Measurements from ENCODE around the gene BCL7C. TPM values are rescaled to one million over a fixed set of nuclear protein-coding genes. Genes with fewer than 3 reads are reported as not detected.
A peak's percentile ranks its signal among the peaks of the same experiment; 100 is the strongest.

Gene BCL7C
- total RNA-seq, 1 donor from 2014 or later = 36.6 TPM

DNA sequence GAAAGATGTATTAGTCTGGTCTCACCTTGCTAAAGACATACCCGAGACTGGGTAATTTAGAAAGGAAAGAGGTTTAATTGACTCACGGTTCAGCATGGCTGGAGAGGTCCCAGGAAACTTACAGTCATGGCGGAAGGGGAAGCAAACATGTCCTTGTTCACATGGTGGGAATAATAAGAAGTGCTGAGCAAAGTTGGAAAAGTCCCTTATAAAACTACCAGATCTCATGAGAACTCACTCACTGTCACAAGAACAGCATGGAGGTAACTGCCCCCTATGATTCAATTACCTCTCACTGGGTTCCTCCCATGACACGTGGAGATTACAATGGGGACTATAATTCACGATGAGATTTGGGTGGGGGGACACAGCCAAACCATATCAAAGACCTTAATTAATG lies 53.3 kb downstream of the BCL7C start:
- intact Hi-C loops (cut with DNase I) = no loop called here
- DNase-seq (ENCODE audit: low spot score) = no peak
- no peak for ATAC-seq

DNA sequence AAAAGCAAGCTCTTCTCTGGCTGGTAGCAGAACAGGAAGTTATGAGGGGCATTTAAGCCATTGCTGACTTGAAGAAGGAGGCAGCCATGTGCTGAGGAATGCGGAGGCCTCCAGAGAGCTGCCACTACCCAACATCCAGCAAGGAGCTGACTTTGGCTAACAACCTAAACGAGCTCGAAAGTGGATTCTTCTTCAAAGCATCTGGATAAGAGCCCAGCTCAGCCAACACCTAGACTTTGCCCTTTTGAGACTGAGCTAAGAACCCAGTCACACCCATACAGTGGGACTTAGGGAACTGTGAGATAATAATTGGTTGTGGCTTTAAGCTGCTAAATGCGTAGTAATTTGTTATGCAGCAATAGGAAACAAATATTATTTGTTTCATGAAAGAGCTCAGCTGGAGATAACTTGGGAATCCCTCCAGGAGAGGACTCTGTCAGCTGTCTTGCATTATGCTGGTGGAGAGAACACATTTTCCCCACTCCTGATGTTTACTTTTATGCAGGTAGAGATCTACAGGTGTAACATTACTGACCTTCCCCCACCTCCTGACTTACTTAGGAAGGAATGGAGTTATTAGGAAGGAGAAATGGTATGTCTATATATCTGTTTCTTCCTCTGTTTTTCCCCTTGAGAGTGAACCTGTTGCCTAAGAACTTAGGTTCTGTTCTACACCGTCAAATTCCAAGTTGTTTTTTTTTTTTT lies 54.2 kb downstream of the BCL7C start:
- intact Hi-C loops (cut with DNase I) = no loop called here
- no peak for DNase-seq (ENCODE audit: low spot score)
- peak; percentile 67 for ATAC-seq

DNA sequence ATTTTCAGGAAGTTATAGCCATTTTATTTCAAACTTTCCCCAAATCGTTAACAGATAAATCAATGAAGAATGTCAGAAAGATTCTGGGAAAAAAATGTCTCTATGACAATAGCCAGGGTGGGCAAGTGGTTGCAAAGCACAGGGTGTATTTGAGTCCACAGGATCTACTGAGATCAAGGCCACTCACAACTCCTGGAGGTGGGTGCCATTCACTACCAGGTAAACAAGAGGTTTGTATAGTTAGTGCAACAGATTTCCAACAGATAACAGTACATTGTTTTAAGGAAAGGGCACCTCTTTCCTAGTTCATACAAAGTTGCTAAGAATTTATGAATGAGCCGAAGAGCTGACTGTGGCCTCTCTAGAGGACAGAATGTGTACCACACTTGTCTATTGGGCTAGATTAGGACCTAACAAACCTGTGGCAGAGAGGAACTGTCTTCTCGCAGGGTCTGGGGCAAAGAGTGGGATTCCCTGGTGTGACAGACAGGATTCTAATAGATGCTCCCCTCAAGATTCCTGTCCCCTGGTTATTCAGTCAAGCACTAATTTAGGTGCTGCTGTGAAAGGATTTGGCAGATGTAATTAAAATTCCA lies 54.9 kb downstream of the BCL7C start:
- DNase-seq (ENCODE audit: low spot score) (no peak), ATAC-seq (no peak)
- intact Hi-C loops (cut with DNase I) = no loop called here

DNA sequence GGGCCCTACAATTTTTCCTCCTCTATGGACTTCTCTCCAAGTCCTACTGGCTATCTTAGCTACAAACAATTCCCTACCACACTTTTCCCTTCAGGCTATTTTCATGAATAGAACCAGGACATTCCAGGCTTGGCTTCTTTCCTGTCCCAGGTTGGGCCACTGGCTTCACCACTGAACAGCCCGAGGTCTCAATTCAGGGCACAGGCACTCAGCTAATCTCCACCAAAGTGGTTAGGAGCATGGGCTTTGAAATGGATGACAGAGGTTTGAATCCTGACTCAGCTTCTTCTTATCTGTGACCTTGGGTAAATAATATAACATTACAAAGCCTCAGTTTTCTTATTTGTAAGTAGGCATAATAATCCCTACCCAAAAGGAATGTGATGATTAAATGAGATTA lies 56.0 kb downstream of the BCL7C start:
- ATAC-seq = no peak
- intact Hi-C loops (cut with DNase I) = no loop called here
- DNase-seq (ENCODE audit: low spot score) = no peak

Small RNAs within 50 kb of the gene (microRNA-seq; reads per million reads assigned to microRNA genes)
- gene MIR4519 = not detected
- not detected for gene MIR762

Other genes starting within 250 kb of the BCL7C start
- gene PRR14, start 243.1 kb downstream of the BCL7C start, total RNA-seq = 45.7 TPM
- gene FBRS, start 235.6 kb downstream of the BCL7C start, total RNA-seq = 57.1 TPM
- gene SRCAP, start 194.9 kb downstream of the BCL7C start, total RNA-seq = 59.3 TPM
- gene PHKG2, start 145.7 kb downstream of the BCL7C start, total RNA-seq = 21.3 TPM
- 5.5 TPM for gene CFAP119, start 132.0 kb downstream of the BCL7C start, total RNA-seq
- 92.9 TPM for gene RNF40, start 131.8 kb downstream of the BCL7C start, total RNA-seq
- 14.0 TPM for gene ZNF629, start 106.9 kb downstream of the BCL7C start, total RNA-seq
- gene CTF1, start 2.5 kb upstream of the BCL7C start, total RNA-seq = 13.3 TPM
- 13.1 TPM for gene FBXL19, start 29.5 kb upstream of the BCL7C start, total RNA-seq
- gene ORAI3, start 55.0 kb upstream of the BCL7C start, total RNA-seq = 21.8 TPM
- 17.8 TPM for gene SETD1A, start 63.7 kb upstream of the BCL7C start, total RNA-seq
- gene HSD3B7, start 91.1 kb upstream of the BCL7C start, total RNA-seq = 16.3 TPM
- gene STX1B, start 116.6 kb upstream of the BCL7C start, total RNA-seq = 2.1 TPM
- 93.5 TPM for gene STX4, start 139.5 kb upstream of the BCL7C start, total RNA-seq
- 6.8 TPM for gene ZNF668, start 180.2 kb upstream of the BCL7C start, total RNA-seq
- 16.3 TPM for gene ZNF646, start 180.3 kb upstream of the BCL7C start, total RNA-seq
- gene PRSS53, start 194.9 kb upstream of the BCL7C start, total RNA-seq = 3.1 TPM
- gene VKORC1, start 200.7 kb upstream of the BCL7C start, total RNA-seq = 65.0 TPM
- 35.0 TPM for gene BCKDK, start 214.3 kb upstream of the BCL7C start, total RNA-seq
- 67.3 TPM for gene KAT8, start 223.6 kb upstream of the BCL7C start, total RNA-seq
- gene PRSS8, start 241.7 kb upstream of the BCL7C start, total RNA-seq = not detected